IMR-90 (cell line): ENCODE measurements around the gene IKBKE. TPM values are rescaled to one million over a fixed set of nuclear protein-coding genes. Genes with fewer than 3 reads are reported as not detected.

Source experiments
- ATAC-seq: fragments of 200-7000 bp; cut with Tn5 transposase; 2 replicates; pipeline ENCODE4 v1.9.1; 2020; ENCODE audit warnings: low read depth, mild to moderate bottlenecking, moderate library complexity
- BruUV-seq: library from RNA; stranded (reverse); fragments of 400-500 nt; replicated peaks from 2 replicates; lab custom pipeline; 2021; lab: Mats Ljungman, UMichigan
- CTCF ChIA-PET: fragments of 300-600 bp; formaldehyde crosslinking; extraction: SDS; loops from one replicate; lab custom pipeline; 2021; ENCODE audit warnings: antibody characterized with exemption; lab: Yijun Ruan, JAX
- POLR2A ChIA-PET: fragments of 300-600 bp; sonication (Branson Sonifier 250); formaldehyde crosslinking; loops from one replicate; lab custom pipeline; 2022; ENCODE audit warnings: antibody characterized with exemption; ENCODE audit not compliant: unreplicated experiment; lab: Charles Lee
- DNase-seq: peaks from one replicate; pipeline ENCODE4 v3.0.0; 2013
- H2AFZ ChIP-seq: replicated peaks from 2 replicates; pipeline ENCODE3; 2013; ENCODE audit warnings: low read length, mild to moderate bottlenecking; ENCODE audit not compliant: poor library complexity
- H2AK5ac ChIP-seq: 2 replicates; pipeline ENCODE4 v1.6.1; 2013; ENCODE audit warnings: low read depth, low read length, inconsistent platforms
- H2AK9ac ChIP-seq: replicated peaks from 2 replicates; pipeline ENCODE3; 2013; ENCODE audit warnings: mild to moderate bottlenecking, low read depth, low read length, moderate library complexity; ENCODE audit not compliant: poor library complexity
- H2BK120ac ChIP-seq: 2 replicates; pipeline ENCODE4 v1.6.1; 2013; ENCODE audit warnings: low read depth, low read length, inconsistent platforms
- H2BK15ac ChIP-seq: 3 replicates; pipeline ENCODE4 v1.6.1; 2013; ENCODE audit warnings: low read depth, low read length, inconsistent platforms
- H2BK20ac ChIP-seq: 2 replicates; pipeline ENCODE4 v1.6.1; 2013; ENCODE audit warnings: low read depth, mild to moderate bottlenecking, inconsistent platforms, low read length, moderate library complexity
- H2BK5ac ChIP-seq: 2 replicates; pipeline ENCODE4 v1.6.1; 2013; ENCODE audit warnings: mild to moderate bottlenecking, low read depth, low read length, inconsistent platforms; ENCODE audit not compliant: poor library complexity, severe bottlenecking
- H3K14ac ChIP-seq: replicated peaks from 2 replicates; pipeline ENCODE4 v1.6.1; 2013; ENCODE audit warnings: low read depth, low read length, inconsistent platforms
- H3K18ac ChIP-seq: 2 replicates; pipeline ENCODE4 v1.6.1; 2013; ENCODE audit warnings: low read depth, low read length, control low read depth
- H3K23ac ChIP-seq: 2 replicates; pipeline ENCODE4 v1.6.1; 2013; ENCODE audit warnings: low read depth, low read length, inconsistent platforms
- H3K27ac ChIP-seq: 2 replicates; pipeline ENCODE4 v1.5.1; 2013; ENCODE audit warnings: mild to moderate bottlenecking, control low read depth, low read length; ENCODE audit not compliant: insufficient read depth
- H3K27me3 ChIP-seq: 2 replicates; pipeline ENCODE4 v1.6.1; 2013; ENCODE audit warnings: low read length; ENCODE audit not compliant: control insufficient read depth, insufficient read depth
- H3K36me3 ChIP-seq: 2 replicates; pipeline ENCODE4 v1.6.1; 2013; ENCODE audit warnings: low read length, mixed read lengths; ENCODE audit not compliant: control insufficient read depth, insufficient read depth
- H3K4ac ChIP-seq: 2 replicates; pipeline ENCODE4 v1.6.1; 2013; ENCODE audit warnings: low read depth, low read length, inconsistent platforms
- H3K4me1 ChIP-seq: 2 replicates; pipeline ENCODE4 v1.6.1; 2013; ENCODE audit warnings: low read length, mixed read lengths; ENCODE audit not compliant: control insufficient read depth, insufficient read depth
- H3K4me2 ChIP-seq: 2 replicates; pipeline ENCODE4 v1.6.1; 2013; ENCODE audit warnings: low read depth, mild to moderate bottlenecking, control low read depth, low read length, moderate library complexity
- H3K4me3 ChIP-seq: 2 replicates; pipeline ENCODE4 v1.5.1; 2013; ENCODE audit warnings: low read depth, mild to moderate bottlenecking, control low read depth, low read length, moderate library complexity; ENCODE audit not compliant: insufficient read depth
- H3K56ac ChIP-seq: 2 replicates; pipeline ENCODE4 v1.6.1; 2013; ENCODE audit warnings: low read length, inconsistent platforms; ENCODE audit not compliant: insufficient read depth; ENCODE audit errors: extremely low read depth
- H3K79me1 ChIP-seq, 2 experiments: 2 replicates each; pipeline ENCODE4 v1.6.1; 2013; ENCODE audit warnings: low read length in 2 of 2, inconsistent platforms in 1 of 2, low read depth in 1 of 2
- H3K9ac ChIP-seq: 2 replicates; pipeline ENCODE4 v1.6.1; 2013; ENCODE audit warnings: low read depth, low read length, control low read depth
- H3K9me1 ChIP-seq: 2 replicates; pipeline ENCODE4 v1.6.1; 2013; ENCODE audit warnings: low read length, inconsistent platforms; ENCODE audit not compliant: insufficient read depth
- H3K9me3 ChIP-seq: 2 replicates; pipeline ENCODE4 v1.6.1; 2013; ENCODE audit warnings: low read length; ENCODE audit not compliant: control insufficient read depth, insufficient read depth
- H4K20me1 ChIP-seq: 2 replicates; pipeline ENCODE4 v1.6.1; 2013; ENCODE audit warnings: low read length, inconsistent platforms; ENCODE audit not compliant: insufficient read depth
- H4K5ac ChIP-seq: 2 replicates; pipeline ENCODE4 v1.6.1; 2013; ENCODE audit warnings: mild to moderate bottlenecking, low read depth, low read length, control low read depth
- H4K8ac ChIP-seq, 2 experiments: 2 replicates each; pipeline ENCODE4 v1.6.1; 2013; ENCODE audit warnings: low read depth in 2 of 2, low read length in 2 of 2, control low read depth in 1 of 2, inconsistent platforms in 1 of 2
- H4K91ac ChIP-seq: 2 replicates; pipeline ENCODE4 v1.6.1; 2013; ENCODE audit warnings: low read depth, low read length, inconsistent platforms; ENCODE audit not compliant: insufficient read depth
- BHLHE40 ChIP-seq: fragments of 150-350 bp; IDR thresholded peaks from 2 replicates; pipeline ENCODE4 v1.6.1; 2016; ENCODE audit warnings: mild to moderate bottlenecking, low read depth, low read length
- CEBPB ChIP-seq: IDR thresholded peaks from 2 replicates; pipeline ENCODE4 v1.6.1; 2012; ENCODE audit warnings: low read depth, low read length, improper control_type of control experiment
- CHD1 ChIP-seq: IDR thresholded peaks from 2 replicates; pipeline ENCODE4 v1.6.1; 2012; ENCODE audit warnings: low read depth, low read length, improper control_type of control experiment
- CTCF ChIP-seq: conservative IDR thresholded peaks from 2 replicates; pipeline ENCODE4 v1.5.1; 2012; ENCODE audit warnings: mild to moderate bottlenecking, low read depth, low read length, improper control_type of control experiment
- ELK1 ChIP-seq: fragments of 150-350 bp; IDR thresholded peaks from 2 replicates; pipeline ENCODE4 v1.6.1; 2016; ENCODE audit warnings: low read depth, mild to moderate bottlenecking, low read length, moderate library complexity, borderline replicate concordance
- FOS ChIP-seq: fragments of 150-350 bp; IDR thresholded peaks from 2 replicates; pipeline ENCODE4 v1.6.1; 2016; ENCODE audit warnings: low read depth, low read length
- MAFK ChIP-seq: IDR thresholded peaks from 2 replicates; pipeline ENCODE4 v1.6.1; 2012; ENCODE audit warnings: low read depth, low read length, improper control_type of control experiment
- MAZ ChIP-seq: IDR thresholded peaks from 2 replicates; pipeline ENCODE4 v1.6.1; 2012; ENCODE audit warnings: low read depth, mild to moderate bottlenecking, low read length, improper control_type of control experiment, moderate library complexity, borderline replicate concordance
- MXI1 ChIP-seq: IDR thresholded peaks from 2 replicates; pipeline ENCODE4 v1.6.1; 2012; ENCODE audit warnings: low read depth, mild to moderate bottlenecking, low read length, moderate library complexity, borderline replicate concordance
- NFE2L2 ChIP-seq: fragments of 150-350 bp; IDR thresholded peaks from 2 replicates; pipeline ENCODE4 v1.6.1; 2016; ENCODE audit warnings: low read depth, mild to moderate bottlenecking, low read length
- RAD21 ChIP-seq: IDR thresholded peaks from 2 replicates; pipeline ENCODE4 v1.6.1; 2012; ENCODE audit warnings: low read length, improper control_type of control experiment
- RCOR1 ChIP-seq: IDR thresholded peaks from 2 replicates; pipeline ENCODE4 v1.6.1; 2012; ENCODE audit warnings: mild to moderate bottlenecking, low read length, improper control_type of control experiment; ENCODE audit not compliant: insufficient replicate concordance
- RFX5 ChIP-seq: IDR thresholded peaks from 2 replicates; pipeline ENCODE4 v1.8.0; 2012; ENCODE audit warnings: low read depth, mild to moderate bottlenecking, low read length, moderate library complexity
- SMC3 ChIP-seq: fragments of 150-350 bp; IDR thresholded peaks from 2 replicates; pipeline ENCODE4 v1.6.1; 2016; ENCODE audit warnings: low read depth, mild to moderate bottlenecking, antibody characterized with exemption, low read length, moderate library complexity
- USF2 ChIP-seq: fragments of 150-350 bp; IDR thresholded peaks from 2 replicates; pipeline ENCODE4 v1.6.1; 2017; ENCODE audit warnings: mild to moderate bottlenecking, antibody characterized with exemption, low read length, low read depth
- WGBS, 2 experiments: methylation state at CpG; one replicate each; pipeline versions ENCODE4 v1.1.5 to v1.1.7; 2013; ENCODE audit warnings: missing lambda C conversion rate in 2 of 2; ENCODE audit not compliant: insufficient read length in 1 of 2; ENCODE audit errors: extremely low coverage in 2 of 2; 5-methylcytosine and 5-hydroxymethylcytosine counted together
- dilution Hi-C: fragments of 300-500 bp; cut with HindIII; formaldehyde crosslinking; loops from one replicate; pipeline ENCODE4 v1.14.3; 2018; ENCODE audit warnings: low sequenced_read_pairs; ENCODE audit not compliant: unreplicated experiment
- in situ Hi-C: fragments of 300-500 bp; cut with MboI; formaldehyde crosslinking; loops from 3 replicates; pipeline ENCODE4 v1.14.3; 2019; ENCODE audit warnings: low sequenced_read_pairs, inconsistent platforms, mixed read lengths
- intact Hi-C: fragments of 100-400 bp; cut with micrococcal nuclease; formaldehyde crosslinking; loops from 2 replicates; pipeline ENCODE4 v1.10.0; 2022
- polyA plus RNA-seq, 3 experiments: library from polyadenylated mRNA; depleted of rRNA; stranded (reverse); fragments of >200 nt; gene quantifications; 2 replicates each; pipeline ENCODE4 v1.2.3, GENCODE V29; 2012; ENCODE audit warnings: low replicate concordance in 1 of 3
- total RNA-seq: library from RNA; depleted of rRNA; stranded (reverse); fragments of >200 nt; gene quantifications from 2 replicates; pipeline ENCODE4 v1.2.3, GENCODE V29; 2012

Gene IKBKE
- total and polyA plus RNA-seq, 2 of the 4 experiments (the other 2 are of a cell fraction): 20.3 to 24.0 TPM

- ChIA-PET CTCF (interaction anchor here (1.0 kb wide), 1 partner anchor 9 kb away, joined by 3 read pairs; no protein-coding TSS in a partner anchor), POLR2A (no interaction called here)
- DNase-seq (no peak), ATAC-seq (no peak)
- no peak overlapping the region for H3K27ac ChIP-seq
- H3K14ac ChIP-seq: no peak overlapping the region
- no peaks in the 10 kb centered on the region for H3K9me3 ChIP-seq
- in situ Hi-C loops (no loop called here), dilution Hi-C loops (no loop called here), intact Hi-C loops (no loop called here)
- no TSS peak for BruUV-seq
- H4K8ac ChIP-seq: no peak overlapping the region
- H2AK5ac ChIP-seq: no peak overlapping the region
- H2AK9ac ChIP-seq: no peak overlapping the region
- H3K4me3 ChIP-seq: no peak overlapping the region
- H3K4ac ChIP-seq: no peak overlapping the region
- H2BK20ac ChIP-seq: no peak overlapping the region
- H3K4me2 ChIP-seq: no peak overlapping the region
- 0 out of 4 replicates have a peak, but pooled peaks cover 0 to 2% of the 10 kb centered on the region in 2 experiments for H3K79me1 ChIP-seq
- peaks cover 16% of the 10 kb centered on the region for H3K36me3 ChIP-seq
- H2AFZ ChIP-seq: no peak overlapping the region
- peaks cover 8% of the 10 kb centered on the region; the same call in 1 of the 2 replicates for H3K9me1 ChIP-seq
- H4K20me1 ChIP-seq: no peaks in the 10 kb centered on the region
- no peak overlapping the region for H2BK15ac ChIP-seq
- no peak overlapping the region for H2BK120ac ChIP-seq
- no peak overlapping the region for H4K91ac ChIP-seq
- no peaks in the 10 kb centered on the region for H3K27me3 ChIP-seq
- no peak overlapping the region for H3K9ac ChIP-seq
- H3K18ac ChIP-seq: no peak overlapping the region
- no peak overlapping the region for H3K23ac ChIP-seq
- peaks cover 5% of the 10 kb centered on the region; the same call in 1 of the 2 replicates for H3K4me1 ChIP-seq
- H3K56ac ChIP-seq: no peak overlapping the region
- no peak overlapping the region for H2BK5ac ChIP-seq
- H4K5ac ChIP-seq: no peak overlapping the region
- WGBS, 2 experiments: 95% methylated on average over 4 of the region's 11 CpGs; no CpG with 5 or more reads in 1 of the 2 experiments
- no peak for TF ChIP-seq MAFK
- no peak for TF ChIP-seq USF2
- TF ChIP-seq CTCF: no peak
- TF ChIP-seq CHD1: no peak
- TF ChIP-seq FOS: no peak
- TF ChIP-seq BHLHE40: no peak
- TF ChIP-seq CEBPB: no peak
- TF ChIP-seq RFX5: no peak
- TF ChIP-seq ELK1: no peak
- TF ChIP-seq NFE2L2: no peak
- no peak for TF ChIP-seq RAD21
- TF ChIP-seq SMC3: no peak
- no peak for TF ChIP-seq MXI1
- TF ChIP-seq MAZ: no peak
- no peak for TF ChIP-seq RCOR1
Measured at GRCh38 chr1:206421616-206422340, 48.5 kb upstream of the IKBKE start.
